NB4 (cell line): ENCODE measurements around the gene TASP1.

ENCODE experiments used
- DNase-seq: peaks from one replicate; pipeline ENCODE4 v3.0.0; 2010; ENCODE audit warnings: low read depth
- H3K4me3 ChIP-seq: one replicate; pipeline ENCODE4 v1.5.1; 2011; ENCODE audit warnings: mild to moderate bottlenecking, low read depth, low read length, moderate library complexity
- CTCF ChIP-seq: IDR thresholded peaks from one replicate; pipeline ENCODE4 v1.5.1; 2012; ENCODE audit warnings: low read depth, low read length
- MAX ChIP-seq: IDR thresholded peaks from 2 replicates; pipeline ENCODE4 v1.6.1; 2011; ENCODE audit warnings: low read depth, low read length
- MYC ChIP-seq: IDR thresholded peaks from 2 replicates; pipeline ENCODE4 v1.6.1; 2011; ENCODE audit warnings: low read depth, low read length
- POLR2A ChIP-seq: IDR thresholded peaks from 2 replicates; pipeline ENCODE4 v1.6.1; 2011; ENCODE audit warnings: mild to moderate bottlenecking; ENCODE audit not compliant: insufficient read length; ENCODE audit errors: extremely low read depth

TASP1 gene

GRCh38 chr20:13546497-13547131 lies 92.1 kb downstream of the TASP1 start:
- TF ChIP-seq MAX (no peak), POLR2A (no peak), CTCF (peak; percentile 92), MYC (no peak)
- H3K4me3 ChIP-seq, result no peak overlapping the region
- peak; percentile 73 for DNase-seq

GRCh38 chr20:13545790-13546189 lies 92.9 kb downstream of the TASP1 start:
- H3K4me3 ChIP-seq, result no peak overlapping the region
- TF ChIP-seq CTCF, result no peak
- TF ChIP-seq MAX, result no peak
- no peak for TF ChIP-seq POLR2A
- TF ChIP-seq MYC, result no peak
- no peak for DNase-seq

- H3K4me3 ChIP-seq, result no peak overlapping the region
- no peak for TF ChIP-seq MAX
- TF ChIP-seq MYC, result no peak
- TF ChIP-seq CTCF, result no peak
- TF ChIP-seq POLR2A, result no peak
- no peak for DNase-seq
Observed at GRCh38 chr20:13543783-13544182, 94.9 kb downstream of the TASP1 start.

GRCh38 chr20:13535627-13536026 lies 103.1 kb downstream of the TASP1 start:
- DNase-seq, result no peak
- TF ChIP-seq MYC (no peak), POLR2A (no peak), MAX (no peak), CTCF (no peak)
- H3K4me3 ChIP-seq, result no peak overlapping the region

GRCh38 chr20:13533946-13534345 lies 104.8 kb downstream of the TASP1 start:
- TF ChIP-seq CTCF (no peak), MAX (no peak), MYC (no peak), POLR2A (no peak)
- DNase-seq, result no peak
- H3K4me3 ChIP-seq, result no peak overlapping the region

- DNase-seq, result no peak
- no peak for TF ChIP-seq MYC
- TF ChIP-seq MAX, result no peak
- no peak for TF ChIP-seq POLR2A
- TF ChIP-seq CTCF, result no peak
- no peak overlapping the region for H3K4me3 ChIP-seq
Observed at GRCh38 chr20:13530146-13530545, 108.6 kb downstream of the TASP1 start.
